Measurements from ENCODE around the gene KRTAP12-4. TPM values are rescaled to one million over a fixed set of nuclear protein-coding genes. Genes with fewer than 3 reads are reported as not detected.
"Not testable (repeated sequence)": the region's sequence is repeated elsewhere in the genome, so short reads cannot be mapped to it uniquely, and the experiment has no call there.

The KRTAP12-4 gene
- total RNA-seq, 4 donors from 2014 or later = not detected

- TF ChIP-seq POLR2A (IDR thresholded peaks at IDR 0.05) = no peak
- TF ChIP-seq POLR2AphosphoS5 (IDR thresholded peaks at IDR 0.05) = no peak
- H3K4me1 ChIP-seq = no peaks in the 10 kb centered on the region
- no peak overlapping the region for H3K27ac ChIP-seq
- ATAC-seq = no peak
- H3K27me3 ChIP-seq = peaks cover 56% of the 10 kb centered on the region
- H3K4me3 ChIP-seq = no peak overlapping the region
- 88 to 90% methylated on average over 9 to 12 of the region's 20 CpGs for WGBS, 2 donors (ENCODE audit: low coverage in 1 of 2)
- no peaks in the 10 kb centered on the region for H3K36me3 ChIP-seq
- peaks cover 0 to 4% (median 0%) of the 10 kb centered on the region in 3 donors for H3K9me3 ChIP-seq
Measured at GRCh38 chr21:44650265-44650972, 4.0 kb downstream of the KRTAP12-4 start.

GRCh38 chr21:44649521-44650100, 4.8 kb downstream of the KRTAP12-4 start:
- H3K27ac ChIP-seq = no peak overlapping the region
- H3K36me3 ChIP-seq = no peaks in the 10 kb centered on the region
- ATAC-seq = no peak
- H3K4me3 ChIP-seq = no peak overlapping the region
- WGBS, 2 donors (ENCODE audit: low coverage in 1 of 2) = 66 to 81% methylated on average over 3 to 8 of the region's 18 CpGs
- no peaks in the 10 kb centered on the region for H3K4me1 ChIP-seq
- TF ChIP-seq CTCF (IDR thresholded peaks at IDR 0.05) = no peak
- no peak for TF ChIP-seq POLR2A (IDR thresholded peaks at IDR 0.05)
- TF ChIP-seq POLR2AphosphoS5 (IDR thresholded peaks at IDR 0.05) = no peak
- no peak for TF ChIP-seq EP300 (IDR thresholded peaks at IDR 0.05)
- H3K9me3 ChIP-seq = peaks cover 0 to 12% (median 0%) of the 10 kb centered on the region in 3 donors
- H3K27me3 ChIP-seq = peaks cover 54% of the 10 kb centered on the region

GRCh38 chr21:44648557-44649311, 5.7 kb downstream of the KRTAP12-4 start:
- no peak for ATAC-seq
- H3K27me3 ChIP-seq = peaks cover 50% of the 10 kb centered on the region
- no peak overlapping the region for H3K4me3 ChIP-seq
- H3K27ac ChIP-seq = no peak overlapping the region
- TF ChIP-seq POLR2AphosphoS5 (IDR thresholded peaks at IDR 0.05) (no peak), EP300 (IDR thresholded peaks at IDR 0.05) (no peak), CTCF (IDR thresholded peaks at IDR 0.05) (no peak), POLR2A (IDR thresholded peaks at IDR 0.05) (no peak)
- no peaks in the 10 kb centered on the region for H3K4me1 ChIP-seq
- no peaks in the 10 kb centered on the region for H3K36me3 ChIP-seq
- H3K9me3 ChIP-seq = peaks cover 0 to 21% (median 0%) of the 10 kb centered on the region in 3 donors
- 70 to 75% methylated on average over 2 to 4 of the region's 33 CpGs for WGBS, 2 donors (ENCODE audit: low coverage in 1 of 2)

GRCh38 chr21:44647222-44647552, 7.3 kb downstream of the KRTAP12-4 start:
- no peak overlapping the region for H3K4me3 ChIP-seq
- peaks cover 0 to 32% (median 0%) of the 10 kb centered on the region in 3 donors for H3K9me3 ChIP-seq
- no peak overlapping the region for H3K27ac ChIP-seq
- no peak for TF ChIP-seq EP300 (IDR thresholded peaks at IDR 0.05)
- TF ChIP-seq POLR2A (IDR thresholded peaks at IDR 0.05) = no peak
- no peak for TF ChIP-seq POLR2AphosphoS5 (IDR thresholded peaks at IDR 0.05)
- TF ChIP-seq CTCF (IDR thresholded peaks at IDR 0.05) = no peak
- WGBS, 2 donors (ENCODE audit: low coverage in 1 of 2) = 20% methylated on average over 1 of the region's 8 CpGs; no CpG with 5 or more reads in 1 of the 2 donors
- peaks cover 50% of the 10 kb centered on the region for H3K27me3 ChIP-seq
- H3K36me3 ChIP-seq = no peaks in the 10 kb centered on the region
- ATAC-seq = no peak
- H3K4me1 ChIP-seq = no peaks in the 10 kb centered on the region

- H3K36me3 ChIP-seq, ATAC-seq, H3K4me3 ChIP-seq, H3K27ac ChIP-seq, H3K4me1 ChIP-seq: not testable (repeated sequence)
- H3K9me3 ChIP-seq = peaks cover 0 to 34% (median 0%) of the 10 kb centered on the region in 3 donors
- peaks cover 50% of the 10 kb centered on the region for H3K27me3 ChIP-seq
- 20 to 88% methylated on average over 2 to 3 of the region's 21 CpGs for WGBS, 2 donors (ENCODE audit: low coverage in 1 of 2)
Measured at GRCh38 chr21:44646366-44647221, 7.9 kb downstream of the KRTAP12-4 start, which contains the start of gene KRTAP10-11. Gene KRTAP10-11, plus strand, starts transcription at chr21:44646414. Its CDS starts 45 bp downstream, at chr21:44646459.
